HG03571 (cell line): ENCODE results near the gene CACHD1.

Source experiments
- ATAC-seq: cut with Tn5 transposase; IDR thresholded peaks from one replicate; pipeline ENCODE4 v1.9.1; 2021; ENCODE audit not compliant: unreplicated experiment

The CACHD1 gene

GRCh38 chr1:64472805-64473204 lies 2.9 kb downstream of the CACHD1 start:
- no peak for ATAC-seq

- ATAC-seq: no peak
Observed at GRCh38 chr1:64473367-64473766, 3.4 kb downstream of the CACHD1 start.

GRCh38 chr1:64474133-64474532 lies 4.2 kb downstream of the CACHD1 start:
- ATAC-seq: no peak

- no peak for ATAC-seq
Observed at GRCh38 chr1:64474665-64475439, 4.9 kb downstream of the CACHD1 start.

GRCh38 chr1:64476251-64476952 lies 6.5 kb downstream of the CACHD1 start:
- ATAC-seq: no peak

- ATAC-seq: no peak
Observed at GRCh38 chr1:64478594-64479470, 8.9 kb downstream of the CACHD1 start.

- ATAC-seq: no peak
Observed at GRCh38 chr1:64479874-64480273, 9.9 kb downstream of the CACHD1 start.

GRCh38 chr1:64480999-64481772 lies 11.3 kb downstream of the CACHD1 start:
- ATAC-seq: no peak

- no peak for ATAC-seq
Observed at GRCh38 chr1:64482128-64482527, 12.2 kb downstream of the CACHD1 start.

GRCh38 chr1:64482720-64483119 lies 12.8 kb downstream of the CACHD1 start:
- ATAC-seq: no peak

GRCh38 chr1:64483731-64484414 lies 13.9 kb downstream of the CACHD1 start:
- ATAC-seq: no peak

GRCh38 chr1:64484651-64485050 lies 14.7 kb downstream of the CACHD1 start:
- no peak for ATAC-seq

GRCh38 chr1:64486193-64486592 lies 16.3 kb downstream of the CACHD1 start:
- no peak for ATAC-seq

- no peak for ATAC-seq
Observed at GRCh38 chr1:64487061-64487460, 17.1 kb downstream of the CACHD1 start.

- no peak for ATAC-seq
Observed at GRCh38 chr1:64488862-64489261, 18.9 kb downstream of the CACHD1 start.

GRCh38 chr1:64489707-64490106 lies 19.8 kb downstream of the CACHD1 start:
- ATAC-seq: no peak

- no peak for ATAC-seq
Observed at GRCh38 chr1:64490213-64490818, 20.4 kb downstream of the CACHD1 start.

GRCh38 chr1:64492424-64492823 lies 22.5 kb downstream of the CACHD1 start:
- no peak for ATAC-seq

- ATAC-seq: no peak
Observed at GRCh38 chr1:64493831-64494230, 23.9 kb downstream of the CACHD1 start.

- no peak for ATAC-seq
Observed at GRCh38 chr1:64494659-64495058, 24.7 kb downstream of the CACHD1 start.
